H9 (cell line): ENCODE data around the gene SEMA6C. TPM values are rescaled to one million over a fixed set of nuclear protein-coding genes. Genes with fewer than 3 reads are reported as not detected.
A peak's percentile ranks its signal among the peaks of the same experiment; 100 is the strongest.

ENCODE experiments used
- DNase-seq: peaks from one replicate; pipeline ENCODE4 v3.0.0-alpha.2; 2017
- H2AFZ ChIP-seq: one replicate; pipeline ENCODE4 v1.6.1; 2013; ENCODE audit warnings: mild to moderate bottlenecking, low read length, control low read depth, moderate library complexity
- H2AK5ac ChIP-seq: 2 replicates; pipeline ENCODE4 v1.6.1; 2013; ENCODE audit warnings: low read length, control low read depth, mixed read lengths; ENCODE audit not compliant: insufficient read length
- H2BK120ac ChIP-seq: one replicate; pipeline ENCODE4 v1.6.1; 2013; ENCODE audit warnings: low read depth, mild to moderate bottlenecking, low read length, control low read depth, inconsistent platforms; ENCODE audit not compliant: poor library complexity, severe bottlenecking
- H2BK12ac ChIP-seq: 2 replicates; pipeline ENCODE4 v1.6.1; 2013; ENCODE audit warnings: low read length, control low read depth, mixed read lengths, low read depth; ENCODE audit not compliant: insufficient read length
- H2BK15ac ChIP-seq: 2 replicates; pipeline ENCODE4 v1.6.1; 2013; ENCODE audit warnings: low read depth, low read length, control low read depth
- H2BK20ac ChIP-seq: one replicate; pipeline ENCODE4 v1.6.1; 2013; ENCODE audit warnings: low read depth, mild to moderate bottlenecking, low read length, control low read depth, inconsistent platforms; ENCODE audit not compliant: poor library complexity, severe bottlenecking
- H2BK5ac ChIP-seq: 2 replicates; pipeline ENCODE4 v1.6.1; 2013; ENCODE audit warnings: low read length, control low read depth, mixed read lengths; ENCODE audit not compliant: insufficient read length
- H3K14ac ChIP-seq: 2 replicates; pipeline ENCODE4 v1.6.1; 2013; ENCODE audit warnings: low read length, control low read depth; ENCODE audit not compliant: insufficient read depth
- H3K18ac ChIP-seq: 2 replicates; pipeline ENCODE4 v1.6.1; 2013; ENCODE audit warnings: low read depth, mild to moderate bottlenecking, mixed read lengths, low read length, control low read depth; ENCODE audit not compliant: insufficient read length
- H3K23ac ChIP-seq: 2 replicates; pipeline ENCODE4 v1.6.1; 2013; ENCODE audit warnings: low read length, control low read depth, mixed read lengths, low read depth; ENCODE audit not compliant: insufficient read length
- H3K23me2 ChIP-seq: 2 replicates; pipeline ENCODE4 v1.6.1; 2013; ENCODE audit warnings: low read depth, mild to moderate bottlenecking, mixed read lengths, low read length, control low read depth; ENCODE audit not compliant: insufficient read length, poor library complexity, severe bottlenecking
- H3K27ac ChIP-seq: 2 replicates; pipeline ENCODE4 v1.5.1; 2013; ENCODE audit warnings: low read length, control low read depth, mixed read lengths, low read depth; ENCODE audit not compliant: insufficient read length
- H3K27me3 ChIP-seq: 2 replicates; pipeline ENCODE4 v1.6.1; 2013; ENCODE audit warnings: low read length, control low read depth, inconsistent platforms; ENCODE audit not compliant: insufficient read depth
- H3K4ac ChIP-seq: 2 replicates; pipeline ENCODE4 v1.6.1; 2013; ENCODE audit warnings: low read depth, mild to moderate bottlenecking, control low read depth, inconsistent platforms, low read length, moderate library complexity
- H3K4me1 ChIP-seq: 2 replicates; pipeline ENCODE4 v1.6.1; 2013; ENCODE audit warnings: low read length, control low read depth, inconsistent platforms; ENCODE audit not compliant: insufficient read depth
- H3K4me2 ChIP-seq: 2 replicates; pipeline ENCODE4 v1.6.1; 2013; ENCODE audit warnings: low read length, control low read depth, mixed read lengths; ENCODE audit not compliant: insufficient read length, insufficient read depth
- H3K56ac ChIP-seq: 2 replicates; pipeline ENCODE4 v1.6.1; 2013; ENCODE audit warnings: low read depth, mild to moderate bottlenecking, mixed read lengths, low read length, control low read depth; ENCODE audit not compliant: insufficient read length
- H3K79me1 ChIP-seq: 2 replicates; pipeline ENCODE4 v1.6.1; 2013; ENCODE audit warnings: low read depth, mild to moderate bottlenecking, moderate library complexity, low read length, control low read depth, inconsistent platforms; ENCODE audit not compliant: insufficient read depth, poor library complexity, severe bottlenecking
- H3K79me2 ChIP-seq: 2 replicates; pipeline ENCODE4 v1.6.1; 2013; ENCODE audit warnings: low read length, control low read depth, inconsistent platforms; ENCODE audit not compliant: insufficient read depth
- H3K9ac ChIP-seq: 2 replicates; pipeline ENCODE4 v1.6.1; 2013; ENCODE audit warnings: low read length, control low read depth, mixed read lengths; ENCODE audit not compliant: insufficient read length; ENCODE audit errors: extremely low read depth
- H3K9me3 ChIP-seq: one replicate; pipeline ENCODE4 v1.6.1; 2013; ENCODE audit warnings: low read depth, low read length, inconsistent platforms; ENCODE audit not compliant: control insufficient read depth
- H3T11ph ChIP-seq: one replicate; pipeline ENCODE4 v1.6.1; 2013; ENCODE audit warnings: mild to moderate bottlenecking, low read length, control low read depth, inconsistent platforms
- H4K20me1 ChIP-seq: one replicate; pipeline ENCODE4 v1.6.1; 2013; ENCODE audit not compliant: control insufficient read depth, insufficient read length, insufficient read depth
- H4K5ac ChIP-seq: 2 replicates; pipeline ENCODE4 v1.6.1; 2013; ENCODE audit warnings: low read depth, mild to moderate bottlenecking, mixed read lengths, low read length, control low read depth; ENCODE audit not compliant: insufficient read length
- H4K8ac ChIP-seq: replicated peaks from 2 replicates; pipeline ENCODE4 v1.6.1; 2013; ENCODE audit warnings: low read length, control low read depth, mixed read lengths, low read depth; ENCODE audit not compliant: insufficient read length
- H4K91ac ChIP-seq: 2 replicates; pipeline ENCODE4 v1.6.1; 2013; ENCODE audit warnings: low read depth, mild to moderate bottlenecking, moderate library complexity, mixed read lengths, low read length, control low read depth; ENCODE audit not compliant: insufficient read length
- H3K27ac Mint-ChIP-seq, 3 experiments: 2 replicates in 2 of 3; 3 replicates in 1 of 3; pipeline ENCODE4 v1.8.0; 2020 to 2021; ENCODE audit warnings: mixed read lengths in 3 of 3, mild to moderate bottlenecking in 1 of 3, moderate library complexity in 1 of 3
- H3K27me3 Mint-ChIP-seq: 2 replicates; pipeline ENCODE4 v1.8.0; 2021; ENCODE audit warnings: low read depth, mild to moderate bottlenecking, moderate library complexity, mixed read lengths
- H3K36me3 Mint-ChIP-seq, 3 experiments: 2 replicates in 2 of 3; 3 replicates in 1 of 3; pipeline ENCODE4 v1.8.0; 2020 to 2021; ENCODE audit warnings: low read depth in 3 of 3, mixed read lengths in 3 of 3; ENCODE audit not compliant: insufficient read depth in 1 of 3
- H3K4me1 Mint-ChIP-seq, 2 experiments: 2 replicates each; pipeline ENCODE4 v1.8.0; 2020; ENCODE audit warnings: mixed read lengths in 2 of 2
- H3K4me3 Mint-ChIP-seq, 2 experiments: 2 replicates in 1 of 2; 3 replicates in 1 of 2; pipeline ENCODE4 v1.8.0; 2020 to 2021; ENCODE audit warnings: mild to moderate bottlenecking in 2 of 2, mixed read lengths in 2 of 2, moderate library complexity in 1 of 2
- H3K9me3 Mint-ChIP-seq, 2 experiments: 2 replicates in 1 of 2; 3 replicates in 1 of 2; pipeline ENCODE4 v1.8.0; 2020; ENCODE audit warnings: mild to moderate bottlenecking in 2 of 2, mixed read lengths in 2 of 2, moderate library complexity in 1 of 2
- CTCF ChIP-seq: fragments of 200-600 bp; sonication (generic); conservative IDR thresholded peaks from 3 replicates; pipeline ENCODE4 v1.8.0; 2021; ENCODE audit warnings: antibody characterized with exemption, mild to moderate bottlenecking
- WGBS: extraction: QIAGEN DNeasy Blood & Tissue Kit; methylation state at CpG from one replicate; pipeline ENCODE4 v1.1.7; 2013; ENCODE audit warnings: missing lambda C conversion rate, low lambda C conversion rate, mixed read lengths; ENCODE audit not compliant: insufficient read length; ENCODE audit errors: extremely low coverage; 5-methylcytosine and 5-hydroxymethylcytosine counted together
- total RNA-seq: library from RNA; stranded (reverse); gene quantifications from 2 replicates; pipeline ENCODE4 v1.2.1, GENCODE V29; 2021

The SEMA6C gene
- total RNA-seq, 1 experiment from 2014 or later, result 12.3 TPM

GRCh38 chr1:151132335-151133017 lies 14.0 kb downstream of the SEMA6C start:
- Histone ChIP-seq H2BK12ac (no peak overlapping the region), H3K23ac (no peak overlapping the region), H4K5ac (no peak overlapping the region), H3K18ac (no peak overlapping the region), H3K9me3 (no peaks in the 10 kb centered on the region), H4K8ac (no peak overlapping the region), H2AK5ac (no peak overlapping the region), H3K4me2 (peak overlapping the region; percentile 53), H3K27ac (no peak overlapping the region), H4K91ac (no peak overlapping the region), H2BK20ac (no peak overlapping the region), H3K23me2 (peaks cover 15% of the 10 kb centered on the region), H3K56ac (no peak overlapping the region), H2AFZ (no peak overlapping the region), H3K79me2 (no peaks in the 10 kb centered on the region), H3K27me3 (no peaks in the 10 kb centered on the region; the same call in 1 of the 2 replicates), H4K20me1 (no peaks in the 10 kb centered on the region), H3K79me1 (no peaks in the 10 kb centered on the region), H3T11ph (no peak overlapping the region), H3K4me1 (no peaks in the 10 kb centered on the region), H2BK15ac (no peak overlapping the region), H3K14ac (0 out of 2 replicates have a peak overlapping the region, but pooled peaks have one; percentile 51), H3K4ac (no peak overlapping the region), H3K9ac (no peak overlapping the region), H2BK120ac (no peak overlapping the region), H2BK5ac (no peak overlapping the region)
- no CpG with 5 or more reads among the region's 74 CpGs for WGBS
- Mint-ChIP-seq H3K36me3 (peaks cover 12 to 35% (median 30%) of the 10 kb centered on the region in 3 experiments), H3K27me3 (peaks cover 12% of the 10 kb centered on the region), H3K27ac (no peak overlapping the region), H3K4me3 (peak overlapping the region; percentile 62 to 76), H3K9me3 (no peaks in the 10 kb centered on the region), H3K4me1 (peaks cover 14 to 25% of the 10 kb centered on the region in 2 experiments)
- no peak for DNase-seq
- TF ChIP-seq CTCF, result no peak
